ENCODE results near the gene MSLN.

Gene MSLN

GRCh38 chr16:782766-783403 is 22.4 kb downstream of the MSLN start:
- peaks cover 11% of the 10 kb centered on the region for H3K4me1 ChIP-seq (ENCODE audit: insufficient read depth, low read length, severe bottlenecking)
- peaks cover 22% of the 10 kb centered on the region for H3K36me3 ChIP-seq (ENCODE audit: insufficient read depth, low read length)
- H3K4me3 ChIP-seq (ENCODE audit: low read depth, low read length, poor library complexity, severe bottlenecking) = no peak overlapping the region
- H3F3A ChIP-seq (ENCODE audit: insufficient read depth, low read length) = no peaks in the 10 kb centered on the region
- no peaks in the 10 kb centered on the region for H3K9me3 ChIP-seq (ENCODE audit: low read length)
- no peaks in the 10 kb centered on the region for H3K79me2 ChIP-seq (ENCODE audit: insufficient read depth, low read length)
- no peaks in the 10 kb centered on the region; the same call in 1 of the 2 replicates for H3K27me3 ChIP-seq (ENCODE audit: insufficient read depth, low read length)
- H3K4me2 ChIP-seq (ENCODE audit: low read length) = no peak overlapping the region
- no peaks in the 10 kb centered on the region for H3K9me2 ChIP-seq (ENCODE audit: low read depth, low read length)
- no peak overlapping the region for H3K27ac ChIP-seq (ENCODE audit: low read depth, low read length, poor library complexity, severe bottlenecking)
- TF ChIP-seq EZH2 (IDR thresholded peaks at IDR 0.05; ENCODE audit: borderline replicate concordance, low read length) (no peak), CTCF (IDR thresholded peaks at IDR 0.05; ENCODE audit: low read length) (no peak)
- no peaks in the 10 kb centered on the region for H4K20me1 ChIP-seq (ENCODE audit: insufficient read depth, low read length)
- H3K9ac ChIP-seq (ENCODE audit: low read length) = no peak overlapping the region
- no peak overlapping the region for H2AFZ ChIP-seq (ENCODE audit: low read length)

GRCh38 chr16:783404-784161 is 23.0 kb downstream of the MSLN start:
- H3K9ac ChIP-seq (ENCODE audit: low read length) = no peak overlapping the region
- H3K79me2 ChIP-seq (ENCODE audit: insufficient read depth, low read length) = no peaks in the 10 kb centered on the region
- H3K36me3 ChIP-seq (ENCODE audit: insufficient read depth, low read length) = peaks cover 22% of the 10 kb centered on the region
- no peak overlapping the region for H3K4me2 ChIP-seq (ENCODE audit: low read length)
- H2AFZ ChIP-seq (ENCODE audit: low read length) = no peak overlapping the region
- H4K20me1 ChIP-seq (ENCODE audit: insufficient read depth, low read length) = no peaks in the 10 kb centered on the region
- H3K27me3 ChIP-seq (ENCODE audit: insufficient read depth, low read length) = no peaks in the 10 kb centered on the region; the same call in 1 of the 2 replicates
- peaks cover 11% of the 10 kb centered on the region for H3K4me1 ChIP-seq (ENCODE audit: insufficient read depth, low read length, severe bottlenecking)
- H3K9me2 ChIP-seq (ENCODE audit: low read depth, low read length) = no peaks in the 10 kb centered on the region
- no peak overlapping the region for H3K27ac ChIP-seq (ENCODE audit: low read depth, low read length, poor library complexity, severe bottlenecking)
- H3F3A ChIP-seq (ENCODE audit: insufficient read depth, low read length) = no peaks in the 10 kb centered on the region
- no peak overlapping the region for H3K4me3 ChIP-seq (ENCODE audit: low read depth, low read length, poor library complexity, severe bottlenecking)
- no peak for TF ChIP-seq CTCF (IDR thresholded peaks at IDR 0.05; ENCODE audit: low read length)
- TF ChIP-seq EZH2 (IDR thresholded peaks at IDR 0.05; ENCODE audit: borderline replicate concordance, low read length) = no peak
- no peaks in the 10 kb centered on the region for H3K9me3 ChIP-seq (ENCODE audit: low read length)

- peaks cover 17% of the 10 kb centered on the region for H3K4me1 ChIP-seq (ENCODE audit: insufficient read depth, low read length, severe bottlenecking)
- H2AFZ ChIP-seq (ENCODE audit: low read length) = no peak overlapping the region
- H3K9me3 ChIP-seq (ENCODE audit: low read length) = no peaks in the 10 kb centered on the region
- no peak overlapping the region for H3K9ac ChIP-seq (ENCODE audit: low read length)
- H3K4me2 ChIP-seq (ENCODE audit: low read length) = no peak overlapping the region
- H3K4me3 ChIP-seq (ENCODE audit: low read depth, low read length, poor library complexity, severe bottlenecking) = no peak overlapping the region
- no peaks in the 10 kb centered on the region for H3K79me2 ChIP-seq (ENCODE audit: insufficient read depth, low read length)
- no peak overlapping the region for H3K27ac ChIP-seq (ENCODE audit: low read depth, low read length, poor library complexity, severe bottlenecking)
- no peaks in the 10 kb centered on the region; the same call in 1 of the 2 replicates for H3K27me3 ChIP-seq (ENCODE audit: insufficient read depth, low read length)
- TF ChIP-seq CTCF (IDR thresholded peaks at IDR 0.05; ENCODE audit: low read length) (no peak), EZH2 (IDR thresholded peaks at IDR 0.05; ENCODE audit: borderline replicate concordance, low read length) (no peak)
- H3K36me3 ChIP-seq (ENCODE audit: insufficient read depth, low read length) = peaks cover 22% of the 10 kb centered on the region
- no peaks in the 10 kb centered on the region for H4K20me1 ChIP-seq (ENCODE audit: insufficient read depth, low read length)
- H3F3A ChIP-seq (ENCODE audit: insufficient read depth, low read length) = no peaks in the 10 kb centered on the region
- H3K9me2 ChIP-seq (ENCODE audit: low read depth, low read length) = no peaks in the 10 kb centered on the region
These were observed 23.9 kb downstream of the MSLN start for GRCh38 chr16:784431-784830.

All from OCI-LY1 (cell line).